ENCODE measurements around the gene VAMP8. TPM values are rescaled to one million over a fixed set of nuclear protein-coding genes. Genes with fewer than 3 reads are reported as not detected.

Gene VAMP8
- total and polyA plus RNA-seq, 2 donors (not counting 3 experiments of a cell fraction or from before 2014, with no cell fraction given), result 39.0 to 68.7 TPM

- Histone ChIP-seq H2AFZ (ENCODE audit: low read depth, low read length) (no peak overlapping the region), H3K4me1 (ENCODE audit: control insufficient read depth, extremely low read depth, insufficient read depth, low read length) (peaks cover 28% of the 10 kb centered on the region), H3K36me3 (ENCODE audit: control insufficient read depth in 2 of 2, extremely low read depth in 1 of 2, insufficient read depth in 2 of 2, low read length in 2 of 2) (peaks cover 25 to 37% of the 10 kb centered on the region in 2 experiments), H3K27ac (ENCODE audit: insufficient read depth, low read depth, low read length) (no peak overlapping the region), H3K9me3 (replicated peaks; ENCODE audit: control insufficient read depth, insufficient read depth, low read length) (no peaks in the 10 kb centered on the region), H3K79me2 (ENCODE audit: control insufficient read depth, insufficient read depth, low read length) (peaks cover 47% of the 10 kb centered on the region), H3K4me3 (replicated peaks in 1 of 3; ENCODE audit: insufficient read depth in 1 of 3, low read depth in 1 of 3, low read length in 3 of 3) (no peak overlapping the region), H3K9me1 (replicated peaks; ENCODE audit: control insufficient read depth, extremely low read depth, insufficient read depth, low read length) (no peaks in the 10 kb centered on the region), H3K27me3 (ENCODE audit: control insufficient read depth in 2 of 2, insufficient read depth in 2 of 2, low read length in 2 of 2) (no peaks in the 10 kb centered on the region), H4K20me1 (replicated peaks; ENCODE audit: control insufficient read depth, extremely low read depth, insufficient read depth, low read length) (peaks cover 4% of the 10 kb centered on the region), H3K4me2 (ENCODE audit: insufficient read depth, low read length) (no peak overlapping the region), H3K9ac (replicated peaks; ENCODE audit: extremely low read depth, insufficient read depth, low read length) (no peak overlapping the region)
- intact Hi-C loops (cut with micrococcal nuclease) (no loop called here), dilution Hi-C loops (cut with MboI; ENCODE audit: extremely low pct_ligation_motif_present, low sequenced_read_pairs) (no loop called here)
- BruUV-seq (replicated peaks), result no TSS peak
- CTCF ChIA-PET, result interaction anchor here (0.6 to 1.1 kb wide), 2 partner anchors 9 to 25 kb away, joined by 3 to 4 read pairs; no protein-coding TSS in a partner anchor
- no peak for DNase-seq (ENCODE audit: low read depth, low spot score)
- FAIRE-seq, result no peak
- TF ChIP-seq MYC (IDR thresholded peaks at IDR 0.05; ENCODE audit: low read depth, low read length) (no peak), JUN (IDR thresholded peaks at IDR 0.05; ENCODE audit: borderline replicate concordance, insufficient read depth, insufficient read length, low read depth) (no peak), EZH2 (IDR thresholded peaks at IDR 0.05; ENCODE audit: borderline replicate concordance, low read depth, low read length, severe bottlenecking) (no peak), MAX (IDR thresholded peaks at IDR 0.05; ENCODE audit: insufficient read depth, insufficient read length) (no peak), CTCF (IDR thresholded peaks at IDR 0.05; ENCODE audit: extremely low read depth in 1 of 2, insufficient read depth in 1 of 2, low read depth in 1 of 2, low read length in 2 of 2) (no peak), GATA2 (IDR thresholded peaks at IDR 0.05; ENCODE audit: insufficient read depth, insufficient read length, low read depth, low read length) (no peak), POLR2A (IDR thresholded peaks at IDR 0.05; ENCODE audit: low read depth, low read length) (no peak), POLR2AphosphoS5 (IDR thresholded peaks at IDR 0.05; ENCODE audit: insufficient read depth, low read depth, low read length) (no peak), FOS (IDR thresholded peaks at IDR 0.05; ENCODE audit: borderline replicate concordance, insufficient read depth, low read length) (no peak)
- POLR2A ChIA-PET, result no interaction called here
Observed at GRCh38 chr2:85542777-85543176, 34.6 kb upstream of the VAMP8 start.

All from endothelial cell of umbilical vein (primary cell).